NT2/D1 (cell line): Measurements from ENCODE around the gene LENG1.

Source experiments
- SUZ12 ChIP-seq: IDR thresholded peaks from 2 replicates; pipeline ENCODE4 v1.6.1; 2011; ENCODE audit not compliant: insufficient read length, insufficient read depth; ENCODE audit errors: extremely low read depth
- YY1 ChIP-seq: IDR thresholded peaks from 2 replicates; pipeline ENCODE4 v1.6.1; 2011; ENCODE audit not compliant: insufficient read length, insufficient read depth
- ZNF274 ChIP-seq: IDR thresholded peaks from 2 replicates; pipeline ENCODE4 v1.6.1; 2011; ENCODE audit warnings: mild to moderate bottlenecking, low read depth, low read length

- TF ChIP-seq ZNF274 (no peak), YY1 (no peak), SUZ12 (no peak)
Observed at GRCh38 chr19:54201980-54202379, 42.5 kb upstream of the LENG1 start.
